Tibial nerve (tissue), 4 donors: Measurements from ENCODE around the gene CSNK1G2. TPM values are rescaled to one million over a fixed set of nuclear protein-coding genes. Genes with fewer than 3 reads are reported as not detected.

Source experiments
- DNase-seq, 2 donors: peaks; one replicate each; pipeline ENCODE4 v3.0.0-alpha.2; 2019; ENCODE audit warnings: low spot score in 2 of 2
- H3K27ac ChIP-seq, 4 donors: fragments of 200-600 bp; sonication (generic) in 3 of 4; one replicate each; pipeline ENCODE4 v1.5.1; 2017 to 2019; ENCODE audit warnings: mild to moderate bottlenecking in 1 of 4
- H3K27me3 ChIP-seq, 2 donors: fragments of 200-600 bp; sonication (generic) in 1 of 2; one replicate each; pipeline versions ENCODE4 v1.5.1 to v1.6.0; 2017 to 2019
- H3K36me3 ChIP-seq, 3 donors: fragments of 200-600 bp; sonication (generic); one replicate each; pipeline ENCODE4 v1.5.1; 2018 to 2019
- H3K4me1 ChIP-seq, 4 donors: fragments of 200-600 bp; sonication (generic) in 3 of 4; one replicate each; pipeline ENCODE4 v1.5.1; 2017 to 2019
- H3K4me3 ChIP-seq, 4 donors: fragments of 200-600 bp; sonication (generic) in 3 of 4; one replicate each; pipeline ENCODE4 v1.5.1; 2017 to 2019; ENCODE audit warnings: mild to moderate bottlenecking in 1 of 4, moderate library complexity in 1 of 4
- H3K9me3 ChIP-seq, 4 donors: fragments of 200-600 bp; sonication (generic) in 3 of 4; one replicate each; pipeline ENCODE4 v1.5.1; 2017 to 2019
- EP300 ChIP-seq, 2 donors: sonication (generic); formaldehyde crosslinking; IDR thresholded peaks; one replicate each; pipeline ENCODE4 v1.6.1; 2017; ENCODE audit warnings: antibody characterized with exemption in 2 of 2, mild to moderate bottlenecking in 1 of 2
- POLR2A ChIP-seq, 2 donors: fragments of 450-650 bp; IDR thresholded peaks; one replicate each; pipeline ENCODE4 v1.6.1; 2017; ENCODE audit warnings: antibody characterized with exemption in 2 of 2, mild to moderate bottlenecking in 2 of 2, moderate library complexity in 2 of 2
- WGBS, 2 donors: methylation state at CpG; one replicate each; pipeline ENCODE4 v1.1.5; 2018; 5-methylcytosine and 5-hydroxymethylcytosine counted together
- total RNA-seq, 4 donors: library from RNA; depleted of rRNA; stranded (reverse); fragments of >200 nt; gene quantifications; one replicate each; pipeline ENCODE4 v1.1.0, GENCODE V29; 2016
- TF ChIP-seq, protein P1 (sequence below), 5 experiments: fragments of 200-600 bp in 3 of 5; fragments of 450-650 bp in 2 of 5; sonication (generic) in 3 of 5; IDR thresholded peaks; one replicate each; pipeline ENCODE4 v1.5.1; 2016 to 2019; ENCODE audit warnings: antibody characterized with exemption in 5 of 5, mild to moderate bottlenecking in 3 of 5, moderate library complexity in 2 of 5

Gene CSNK1G2
- total RNA-seq, 4 donors from 2014 or later = 38.9 to 132 (median 55.6) TPM

DNA sequence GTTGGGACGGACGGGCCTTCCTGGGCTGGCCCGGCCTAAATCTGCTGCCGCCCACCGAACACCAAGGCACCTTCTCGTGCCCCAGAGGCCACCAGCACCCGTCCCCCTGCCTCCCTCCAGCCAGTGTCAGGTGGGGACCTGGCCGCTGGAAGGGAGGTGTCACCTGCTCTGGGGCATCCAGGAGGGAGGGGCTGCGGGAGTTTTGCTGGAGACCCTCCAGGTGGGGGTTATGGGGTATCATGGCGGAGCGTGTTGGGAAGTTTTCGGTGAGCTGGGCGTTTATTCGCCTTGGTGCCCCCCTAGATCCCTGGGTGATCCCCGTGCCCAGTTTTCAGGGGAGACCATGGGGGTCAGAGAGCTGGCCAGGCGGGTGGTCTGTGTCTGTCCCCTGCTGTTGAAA is 9.7 kb downstream of the CSNK1G2 start:
- no peaks in the 10 kb centered on the region for H3K27me3 ChIP-seq
- TF ChIP-seq, protein P1, sequence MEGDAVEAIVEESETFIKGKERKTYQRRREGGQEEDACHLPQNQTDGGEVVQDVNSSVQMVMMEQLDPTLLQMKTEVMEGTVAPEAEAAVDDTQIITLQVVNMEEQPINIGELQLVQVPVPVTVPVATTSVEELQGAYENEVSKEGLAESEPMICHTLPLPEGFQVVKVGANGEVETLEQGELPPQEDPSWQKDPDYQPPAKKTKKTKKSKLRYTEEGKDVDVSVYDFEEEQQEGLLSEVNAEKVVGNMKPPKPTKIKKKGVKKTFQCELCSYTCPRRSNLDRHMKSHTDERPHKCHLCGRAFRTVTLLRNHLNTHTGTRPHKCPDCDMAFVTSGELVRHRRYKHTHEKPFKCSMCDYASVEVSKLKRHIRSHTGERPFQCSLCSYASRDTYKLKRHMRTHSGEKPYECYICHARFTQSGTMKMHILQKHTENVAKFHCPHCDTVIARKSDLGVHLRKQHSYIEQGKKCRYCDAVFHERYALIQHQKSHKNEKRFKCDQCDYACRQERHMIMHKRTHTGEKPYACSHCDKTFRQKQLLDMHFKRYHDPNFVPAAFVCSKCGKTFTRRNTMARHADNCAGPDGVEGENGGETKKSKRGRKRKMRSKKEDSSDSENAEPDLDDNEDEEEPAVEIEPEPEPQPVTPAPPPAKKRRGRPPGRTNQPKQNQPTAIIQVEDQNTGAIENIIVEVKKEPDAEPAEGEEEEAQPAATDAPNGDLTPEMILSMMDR (IDR thresholded peaks at IDR 0.05) = no peak
- H3K4me1 ChIP-seq = peaks cover 0 to 24% (median under 1%) of the 10 kb centered on the region in 4 donors
- no peak overlapping the region for H3K27ac ChIP-seq
- H3K4me3 ChIP-seq = no peak overlapping the region
- peaks cover 0 to 44% (median 4%) of the 10 kb centered on the region in 3 donors for H3K36me3 ChIP-seq
- no peaks in the 10 kb centered on the region for H3K9me3 ChIP-seq
- DNase-seq = no peak
- 95 to 97% methylated on average over 16 of the region's 16 CpGs for WGBS, 2 donors

GRCh38 chr19:1952635-1953034 is 11.7 kb downstream of the CSNK1G2 start:
- H3K4me3 ChIP-seq = no peak overlapping the region
- H3K27me3 ChIP-seq = no peaks in the 10 kb centered on the region
- H3K9me3 ChIP-seq = no peaks in the 10 kb centered on the region
- no peak overlapping the region for H3K27ac ChIP-seq
- WGBS, 2 donors = 75 to 86% methylated on average over 21 of the region's 21 CpGs
- DNase-seq = no peak
- H3K36me3 ChIP-seq = peaks cover 0 to 44% (median 4%) of the 10 kb centered on the region in 3 donors
- TF ChIP-seq, protein P1 (IDR thresholded peaks at IDR 0.05) = no peak
- TF ChIP-seq EP300 (IDR thresholded peaks at IDR 0.05) = no peak
- no peak for TF ChIP-seq POLR2A (IDR thresholded peaks at IDR 0.05)
- H3K4me1 ChIP-seq = peaks cover 0 to 39% (median 3%) of the 10 kb centered on the region in 4 donors

GRCh38 chr19:1953037-1953436 is 12.1 kb downstream of the CSNK1G2 start:
- Histone ChIP-seq H3K4me1 (peaks cover 0 to 39% (median 3%) of the 10 kb centered on the region in 4 donors), H3K4me3 (no peak overlapping the region), H3K27me3 (no peaks in the 10 kb centered on the region), H3K9me3 (no peaks in the 10 kb centered on the region), H3K27ac (no peak overlapping the region), H3K36me3 (peaks cover 0 to 44% (median 4%) of the 10 kb centered on the region in 3 donors)
- TF ChIP-seq, protein P1 (IDR thresholded peaks at IDR 0.05) = no peak
- TF ChIP-seq POLR2A (IDR thresholded peaks at IDR 0.05) (no peak), EP300 (IDR thresholded peaks at IDR 0.05) (no peak)
- 81 to 87% methylated on average over 10 to 15 of the region's 19 CpGs for WGBS, 2 donors
- no peak for DNase-seq

GRCh38 chr19:1953441-1954094 is 12.6 kb downstream of the CSNK1G2 start:
- TF ChIP-seq, protein P1 (IDR thresholded peaks at IDR 0.05) = no peak
- no peak for TF ChIP-seq POLR2A (IDR thresholded peaks at IDR 0.05)
- WGBS, 2 donors = 86 to 89% methylated on average over 26 to 32 of the region's 32 CpGs
- Histone ChIP-seq H3K9me3 (no peaks in the 10 kb centered on the region), H3K4me3 (no peak overlapping the region), H3K27ac (no peak overlapping the region), H3K4me1 (peaks cover 0 to 39% (median 3%) of the 10 kb centered on the region in 4 donors), H3K27me3 (no peaks in the 10 kb centered on the region), H3K36me3 (peaks cover 0 to 44% (median 4%) of the 10 kb centered on the region in 3 donors)
- no peak for DNase-seq

- peaks cover 0 to 39% (median 3%) of the 10 kb centered on the region in 4 donors for H3K4me1 ChIP-seq
- no peaks in the 10 kb centered on the region for H3K9me3 ChIP-seq
- TF ChIP-seq, protein P1 (IDR thresholded peaks at IDR 0.05) = no peak
- TF ChIP-seq EP300 (IDR thresholded peaks at IDR 0.05) (no peak), POLR2A (IDR thresholded peaks at IDR 0.05) (no peak)
- no peak overlapping the region for H3K4me3 ChIP-seq
- H3K27me3 ChIP-seq = no peaks in the 10 kb centered on the region
- peaks cover 0 to 37% (median 4%) of the 10 kb centered on the region in 3 donors for H3K36me3 ChIP-seq
- H3K27ac ChIP-seq = peak overlapping the region in 1 of 4 donors; percentile 33
- DNase-seq = no peak
- WGBS, 2 donors = 83 to 86% methylated on average over 9 to 14 of the region's 15 CpGs
These were observed 13.6 kb downstream of the CSNK1G2 start for GRCh38 chr19:1954532-1954933.
